Loucy (cell line): ENCODE results near the gene SLC8A2.

ENCODE experiments used
- H2AFZ ChIP-seq: fragments of 200-600 bp; sonication (generic); 2 replicates; pipeline ENCODE4 v1.6.0; 2016; ENCODE audit warnings: antibody characterized with exemption, mild to moderate bottlenecking, low read length, moderate library complexity
- H3F3A ChIP-seq: fragments of 200-600 bp; 2 replicates; pipeline ENCODE4 v1.6.0; 2016; ENCODE audit warnings: antibody characterized with exemption, low read depth, mild to moderate bottlenecking
- H3K27me3 ChIP-seq: fragments of 200-600 bp; sonication (generic); 2 replicates; pipeline ENCODE4 v1.6.1; 2014; ENCODE audit warnings: low read length, mild to moderate bottlenecking; ENCODE audit not compliant: insufficient read depth, poor library complexity, severe bottlenecking
- H3K36me3 ChIP-seq: fragments of 200-600 bp; sonication (generic); 2 replicates; pipeline ENCODE4 v1.6.1; 2016; ENCODE audit warnings: low read length; ENCODE audit not compliant: insufficient read depth
- H3K4me1 ChIP-seq: fragments of 200-600 bp; sonication (generic); 2 replicates; pipeline ENCODE4 v1.5.1; 2014; ENCODE audit warnings: low read length, mild to moderate bottlenecking; ENCODE audit not compliant: insufficient read depth, poor library complexity, severe bottlenecking
- H3K4me2 ChIP-seq: fragments of 200-600 bp; sonication (generic); 2 replicates; pipeline ENCODE4 v1.6.0; 2014; ENCODE audit warnings: antibody characterized with exemption, low read length, low read depth, mild to moderate bottlenecking; ENCODE audit not compliant: poor library complexity, severe bottlenecking
- H3K4me3 ChIP-seq: fragments of 200-600 bp; sonication (generic); 2 replicates; pipeline ENCODE4 v1.5.1; 2014; ENCODE audit warnings: low read length, mild to moderate bottlenecking, mixed read lengths; ENCODE audit not compliant: poor library complexity, severe bottlenecking
- H3K79me2 ChIP-seq: fragments of 200-600 bp; sonication (generic); 2 replicates; pipeline ENCODE4 v1.6.1; 2014; ENCODE audit warnings: low read length; ENCODE audit not compliant: insufficient read depth
- H3K9ac ChIP-seq: fragments of 200-600 bp; sonication (generic); 2 replicates; pipeline ENCODE4 v1.6.0; 2014; ENCODE audit warnings: mild to moderate bottlenecking, low read depth, low read length, moderate library complexity; ENCODE audit not compliant: poor library complexity, severe bottlenecking
- H3K9me2 ChIP-seq: fragments of 200-600 bp; sonication (generic); replicated peaks from 2 replicates; pipeline ENCODE4 v1.6.1; 2016; ENCODE audit warnings: low read depth, low read length, mixed read lengths
- H3K9me3 ChIP-seq: fragments of 200-600 bp; sonication (generic); 2 replicates; pipeline ENCODE4 v1.6.1; 2014; ENCODE audit warnings: mild to moderate bottlenecking, antibody characterized with exemption, low read length, low read depth; ENCODE audit not compliant: insufficient read depth
- H4K20me1 ChIP-seq: fragments of 200-600 bp; sonication (generic); 2 replicates; pipeline ENCODE4 v1.6.0; 2014; ENCODE audit warnings: antibody characterized with exemption, low read length, mild to moderate bottlenecking; ENCODE audit not compliant: insufficient read depth, poor library complexity, severe bottlenecking
- EZH2phosphoT487 ChIP-seq: fragments of 200-600 bp; IDR thresholded peaks from 2 replicates; pipeline ENCODE4 v1.6.1; 2018; ENCODE audit warnings: antibody characterized with exemption, mild to moderate bottlenecking, moderate library complexity, borderline replicate concordance
- TF ChIP-seq, protein P1 (sequence below): fragments of 200-600 bp; sonication (generic); conservative IDR thresholded peaks from 2 replicates; pipeline ENCODE4 v1.5.1; 2014; ENCODE audit warnings: mild to moderate bottlenecking, antibody characterized with exemption, low read length

SLC8A2 gene

DNA sequence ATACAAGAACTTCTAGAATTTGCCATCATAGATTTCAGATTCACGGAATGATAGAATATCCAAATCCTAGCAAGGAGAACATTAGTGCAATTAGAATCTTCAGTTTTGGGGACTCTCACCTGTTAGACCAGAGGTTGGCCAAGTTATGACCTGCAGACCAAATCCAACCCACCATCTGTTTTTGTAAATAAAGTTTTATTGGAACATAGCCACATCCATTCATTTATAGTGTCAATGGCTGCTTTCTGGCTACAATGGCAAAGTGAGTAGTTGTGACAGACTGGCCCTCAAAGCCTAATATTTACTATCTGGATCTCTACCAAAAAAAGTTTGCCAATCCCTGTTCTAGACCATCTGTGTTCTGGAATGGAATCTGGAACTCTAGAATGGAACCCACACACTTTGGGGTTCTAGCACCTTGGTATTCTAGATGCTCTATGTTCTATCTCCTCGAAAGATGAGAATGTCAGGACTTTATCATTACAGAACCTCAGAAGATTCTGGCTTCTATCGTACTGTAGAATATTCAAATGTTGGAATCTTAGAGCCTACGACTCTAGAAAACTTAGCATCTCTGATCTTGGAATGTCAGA lies 9.9 kb upstream of the SLC8A2 start:
- H3K4me2 ChIP-seq = no peak overlapping the region
- H3K79me2 ChIP-seq = peaks cover 9% of the 10 kb centered on the region
- no peak overlapping the region for H3K9ac ChIP-seq
- H3K27me3 ChIP-seq = no peaks in the 10 kb centered on the region
- H3F3A ChIP-seq = no peaks in the 10 kb centered on the region
- H3K9me3 ChIP-seq = no peaks in the 10 kb centered on the region
- TF ChIP-seq, protein P1, sequence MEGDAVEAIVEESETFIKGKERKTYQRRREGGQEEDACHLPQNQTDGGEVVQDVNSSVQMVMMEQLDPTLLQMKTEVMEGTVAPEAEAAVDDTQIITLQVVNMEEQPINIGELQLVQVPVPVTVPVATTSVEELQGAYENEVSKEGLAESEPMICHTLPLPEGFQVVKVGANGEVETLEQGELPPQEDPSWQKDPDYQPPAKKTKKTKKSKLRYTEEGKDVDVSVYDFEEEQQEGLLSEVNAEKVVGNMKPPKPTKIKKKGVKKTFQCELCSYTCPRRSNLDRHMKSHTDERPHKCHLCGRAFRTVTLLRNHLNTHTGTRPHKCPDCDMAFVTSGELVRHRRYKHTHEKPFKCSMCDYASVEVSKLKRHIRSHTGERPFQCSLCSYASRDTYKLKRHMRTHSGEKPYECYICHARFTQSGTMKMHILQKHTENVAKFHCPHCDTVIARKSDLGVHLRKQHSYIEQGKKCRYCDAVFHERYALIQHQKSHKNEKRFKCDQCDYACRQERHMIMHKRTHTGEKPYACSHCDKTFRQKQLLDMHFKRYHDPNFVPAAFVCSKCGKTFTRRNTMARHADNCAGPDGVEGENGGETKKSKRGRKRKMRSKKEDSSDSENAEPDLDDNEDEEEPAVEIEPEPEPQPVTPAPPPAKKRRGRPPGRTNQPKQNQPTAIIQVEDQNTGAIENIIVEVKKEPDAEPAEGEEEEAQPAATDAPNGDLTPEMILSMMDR = no peak
- TF ChIP-seq EZH2phosphoT487 = no peak
- no peaks in the 10 kb centered on the region for H3K36me3 ChIP-seq
- H3K4me1 ChIP-seq = peaks cover 20% of the 10 kb centered on the region
- H2AFZ ChIP-seq = no peak overlapping the region
- no peaks in the 10 kb centered on the region for H3K9me2 ChIP-seq
- H4K20me1 ChIP-seq = no peaks in the 10 kb centered on the region
- no peak overlapping the region for H3K4me3 ChIP-seq

DNA sequence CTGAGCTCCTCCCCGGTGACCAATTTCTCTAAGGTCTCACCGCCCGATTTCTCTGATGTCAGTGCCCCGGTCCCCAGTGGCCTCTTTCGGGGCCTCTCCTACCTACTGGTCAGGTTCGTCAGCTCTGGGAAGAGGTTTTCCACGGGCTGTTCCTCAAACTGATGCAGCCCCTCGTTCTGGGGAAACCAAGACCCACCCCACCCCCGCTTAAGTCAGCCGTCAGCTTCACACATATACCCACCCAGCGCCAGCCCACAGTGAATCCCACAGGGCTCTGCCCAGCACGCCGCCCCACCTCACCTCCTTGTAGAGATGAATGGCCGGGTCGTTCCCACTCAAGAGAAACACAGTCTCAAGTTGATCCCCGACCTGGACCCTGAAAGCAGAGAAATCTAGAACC lies 9.0 kb upstream of the SLC8A2 start:
- Histone ChIP-seq H3K36me3 (no peaks in the 10 kb centered on the region), H3K79me2 (peaks cover 9% of the 10 kb centered on the region), H3K27me3 (no peaks in the 10 kb centered on the region), H3F3A (no peaks in the 10 kb centered on the region), H2AFZ (no peak overlapping the region), H3K9ac (no peak overlapping the region), H3K4me1 (peaks cover 14% of the 10 kb centered on the region), H3K4me2 (no peak overlapping the region), H3K9me2 (no peaks in the 10 kb centered on the region), H3K9me3 (no peaks in the 10 kb centered on the region), H3K4me3 (no peak overlapping the region), H4K20me1 (no peaks in the 10 kb centered on the region)
- TF ChIP-seq EZH2phosphoT487 = no peak
- TF ChIP-seq, protein P1 = no peak

DNA sequence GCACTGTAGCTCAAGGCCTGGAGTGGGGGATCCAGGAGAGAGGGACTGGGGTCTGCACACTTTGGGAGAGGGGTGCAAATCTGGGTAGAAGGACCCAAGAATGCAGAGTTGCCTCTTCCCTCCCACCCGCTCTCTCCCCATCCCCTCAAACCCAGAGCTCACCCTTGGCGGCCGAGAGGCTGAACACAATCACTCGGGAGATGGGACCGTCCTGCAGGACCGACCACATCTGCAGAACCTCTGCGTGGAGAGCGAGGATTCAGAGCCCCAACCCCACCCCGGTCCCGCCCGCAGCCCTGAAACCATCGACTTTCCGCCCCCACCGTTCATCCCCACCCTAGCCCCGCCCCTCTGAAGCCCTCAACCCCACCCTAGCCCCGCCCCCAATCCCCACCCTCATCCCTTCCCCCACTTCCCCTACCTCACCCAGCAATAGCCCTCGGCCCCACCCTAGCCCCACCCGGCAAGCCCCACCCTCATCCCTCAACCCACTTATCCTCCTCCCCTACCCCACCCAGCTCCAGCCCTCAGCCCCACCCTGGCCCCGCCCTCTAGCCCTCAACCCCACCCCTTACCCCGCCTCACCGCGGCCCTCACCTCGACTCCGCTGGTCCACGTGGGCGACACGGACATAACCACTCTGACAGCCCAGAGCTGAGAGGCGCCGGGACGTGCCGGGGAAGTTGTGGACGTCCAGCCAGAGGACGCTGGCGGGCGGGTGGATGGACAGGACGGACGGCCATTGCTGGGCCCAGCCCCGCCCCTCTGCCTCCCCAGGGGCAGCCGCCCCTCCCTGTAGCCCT lies 8.2 kb upstream of the SLC8A2 start:
- no peak overlapping the region for H3K4me2 ChIP-seq
- no peaks in the 10 kb centered on the region for H4K20me1 ChIP-seq
- H3K36me3 ChIP-seq = no peaks in the 10 kb centered on the region
- H3K27me3 ChIP-seq = no peaks in the 10 kb centered on the region
- no peak overlapping the region for H2AFZ ChIP-seq
- no peak overlapping the region for H3K9ac ChIP-seq
- H3F3A ChIP-seq = no peaks in the 10 kb centered on the region
- peaks cover 6% of the 10 kb centered on the region for H3K79me2 ChIP-seq
- peaks cover 6% of the 10 kb centered on the region for H3K4me1 ChIP-seq
- no peak for TF ChIP-seq EZH2phosphoT487
- TF ChIP-seq, protein P1 = no peak
- H3K9me3 ChIP-seq = no peaks in the 10 kb centered on the region
- H3K9me2 ChIP-seq = no peaks in the 10 kb centered on the region
- H3K4me3 ChIP-seq = no peak overlapping the region
